HCT116 (cell line): ENCODE measurements around the gene PTPRC. TPM values are rescaled to one million over a fixed set of nuclear protein-coding genes. Genes with fewer than 3 reads are reported as not detected.

Experiments used
- ATAC-seq: fragments of 200-7000 bp; cut with Tn5 transposase; 2 replicates; pipeline ENCODE4 v1.9.1; 2020; ENCODE audit warnings: mild to moderate bottlenecking, moderate library complexity
- BruUV-seq: library from RNA; stranded (reverse); fragments of 400-500 nt; replicated peaks from 2 replicates; lab custom pipeline; 2021; lab: Mats Ljungman, UMichigan
- CTCF ChIA-PET: fragments of 300-600 bp; sonication (Branson Sonifier 250); formaldehyde crosslinking; loops from one replicate; lab custom pipeline; 2021; ENCODE audit warnings: antibody characterized with exemption; lab: Charles Lee
- POLR2A ChIA-PET: fragments of 300-600, 350-600 bp; sonication (Branson Sonifier 250); formaldehyde crosslinking; loops from one replicate; lab custom pipeline; 2021; ENCODE audit warnings: antibody characterized with exemption; lab: Charles Lee
- RAD21 ChIA-PET, 2 experiments: fragments of 300-600 bp; sonication (Branson Sonifier 250); formaldehyde crosslinking; loops; one replicate each; lab custom pipeline; 2023; ENCODE audit warnings: low total read pairs in 2 of 2; ENCODE audit not compliant: uncharacterized antibody in 2 of 2, unreplicated experiment in 2 of 2, low non-redundant PET in 1 of 2; lab: Charles Lee
- DNase-seq: peaks from one replicate; pipeline ENCODE4 v3.0.0-alpha.2; 2010; ENCODE audit warnings: low read depth, low spot score
- H2AFZ ChIP-seq: fragments of 200-600 bp; shearing (Covaris generic), sonication (generic); 2 replicates; pipeline ENCODE4 v1.6.1; 2017; ENCODE audit warnings: low read depth, mixed run types, mixed read lengths, antibody characterized with exemption, low read length; ENCODE audit not compliant: poor library complexity, severe bottlenecking
- H3K27ac ChIP-seq: 2 replicates; pipeline ENCODE4 v1.5.1; 2012; ENCODE audit warnings: low read depth, low read length
- H3K27me3 ChIP-seq: fragments of 200-600 bp; sonication (generic); 2 replicates; pipeline ENCODE4 v1.6.1; 2016; ENCODE audit warnings: mixed run types, low read length, mixed read lengths; ENCODE audit not compliant: insufficient read depth
- H3K36me3 ChIP-seq, 2 experiments: fragments of 200-500 bp in 1 of 2; fragments of 200-600 bp in 1 of 2; sonication (Bioruptor generic) in 1 of 2; sonication (generic) in 1 of 2; 2 replicates each; pipeline versions ENCODE4 v1.5.1 to v1.6.1; 2014 to 2016; ENCODE audit warnings: low read length in 2 of 2, inconsistent platforms in 1 of 2, mixed read lengths in 1 of 2, mixed run types in 1 of 2; ENCODE audit not compliant: insufficient read depth in 2 of 2, control insufficient read depth in 1 of 2
- H3K4me1 ChIP-seq, 2 experiments: fragments of 200-600 bp in 1 of 2; sonication (generic) in 1 of 2; 2 replicates each; pipeline versions ENCODE4 v1.5.1 to v1.6.1; 2012 to 2017; ENCODE audit warnings: low read length in 2 of 2, inconsistent platforms in 1 of 2, mild to moderate bottlenecking in 1 of 2, mixed read lengths in 1 of 2, mixed run types in 1 of 2, moderate library complexity in 1 of 2; ENCODE audit not compliant: insufficient read depth in 2 of 2, control insufficient read depth in 1 of 2
- H3K4me2 ChIP-seq: fragments of 200-600 bp; sonication (generic); 2 replicates; pipeline ENCODE4 v1.6.1; 2017; ENCODE audit warnings: mixed run types, low read length, mixed read lengths
- H3K4me3 ChIP-seq, 2 experiments: fragments of 200-600 bp in 1 of 2; sonication (generic) in 1 of 2; replicated peaks in 1 of 2; 2 replicates each; pipeline ENCODE4 v1.5.1; 2011 to 2016; ENCODE audit warnings: low read length in 2 of 2, control low read depth in 1 of 2, low read depth in 1 of 2, mild to moderate bottlenecking in 1 of 2, mixed read lengths in 1 of 2, mixed run types in 1 of 2
- H3K79me2 ChIP-seq: fragments of 200-600 bp; sonication (generic); 2 replicates; pipeline ENCODE4 v1.6.1; 2017; ENCODE audit warnings: mild to moderate bottlenecking, mixed run types, low read length, moderate library complexity, mixed read lengths; ENCODE audit not compliant: insufficient read depth
- H3K9ac ChIP-seq: fragments of 200-600 bp; sonication (generic); 2 replicates; pipeline ENCODE4 v1.6.1; 2016; ENCODE audit warnings: low read length, mixed read lengths
- H3K9me2 ChIP-seq: fragments of 200-600 bp; sonication (generic), shearing (Covaris generic); 2 replicates; pipeline ENCODE4 v1.6.1; 2017; ENCODE audit warnings: mixed run types, mild to moderate bottlenecking, moderate library complexity; ENCODE audit not compliant: insufficient read depth
- H3K9me3 ChIP-seq, 2 experiments: fragments of 200-500 bp in 1 of 2; fragments of 200-600 bp in 1 of 2; sonication (Bioruptor generic) in 1 of 2; sonication (generic) in 1 of 2; 2 replicates each; pipeline ENCODE4 v1.6.1; 2014 to 2017; ENCODE audit warnings: low read length in 2 of 2, mixed read lengths in 2 of 2, inconsistent platforms in 1 of 2, low read depth in 1 of 2, mild to moderate bottlenecking in 1 of 2, mixed run types in 1 of 2, moderate library complexity in 1 of 2; ENCODE audit not compliant: control insufficient read depth in 1 of 2, insufficient read depth in 1 of 2
- H4K20me1 ChIP-seq: fragments of 200-600 bp; sonication (generic), shearing (Covaris generic); 2 replicates; pipeline ENCODE4 v1.6.1; 2017; ENCODE audit warnings: mixed run types, mild to moderate bottlenecking, moderate library complexity; ENCODE audit not compliant: insufficient read depth
- CEBPB ChIP-seq: IDR thresholded peaks from 2 replicates; pipeline ENCODE4 v1.6.1; 2012; ENCODE audit warnings: low read depth
- EGR1 ChIP-seq: IDR thresholded peaks from 2 replicates; pipeline ENCODE4 v1.6.1; 2012; ENCODE audit warnings: low read depth
- ELF1 ChIP-seq: IDR thresholded peaks from 2 replicates; pipeline ENCODE4 v1.6.1; 2012; ENCODE audit warnings: low read depth, borderline replicate concordance
- EZH2 ChIP-seq: fragments of 200-600 bp; sonication (generic); IDR thresholded peaks from 2 replicates; pipeline ENCODE4 v1.6.1; 2017; ENCODE audit warnings: antibody characterized with exemption, mixed run types
- FOSL1 ChIP-seq: IDR thresholded peaks from 2 replicates; pipeline ENCODE4 v1.6.1; 2012; ENCODE audit warnings: low read depth
- JUND ChIP-seq: IDR thresholded peaks from 2 replicates; pipeline ENCODE4 v1.6.1; 2012
- POLR2A ChIP-seq: IDR thresholded peaks from 2 replicates; pipeline ENCODE4 v1.7.0; 2011; ENCODE audit warnings: borderline replicate concordance; ENCODE audit not compliant: insufficient read depth, insufficient read length; ENCODE audit errors: extremely low read depth
- POLR2AphosphoS5 ChIP-seq: IDR thresholded peaks from 2 replicates; pipeline ENCODE4 v1.6.1; 2011; ENCODE audit warnings: mild to moderate bottlenecking, low read depth, low read length, moderate library complexity
- RAD21 ChIP-seq: IDR thresholded peaks from 2 replicates; pipeline ENCODE4 v1.6.1; 2012; ENCODE audit warnings: low read depth, mild to moderate bottlenecking
- REST ChIP-seq: IDR thresholded peaks from 2 replicates; pipeline ENCODE4 v1.6.1; 2012; ENCODE audit warnings: low read depth
- SIN3A ChIP-seq: IDR thresholded peaks from 2 replicates; pipeline ENCODE4 v1.6.1; 2012; ENCODE audit warnings: low read depth
- YY1 ChIP-seq: IDR thresholded peaks from 2 replicates; pipeline ENCODE4 v1.6.1; 2011; ENCODE audit warnings: low read length, low read depth, moderate library complexity, mild to moderate bottlenecking; ENCODE audit not compliant: insufficient replicate concordance; ENCODE audit errors: extremely low read depth
- ZFX ChIP-seq: fragments of 450-650 bp; IDR thresholded peaks from 2 replicates; pipeline ENCODE4 v1.6.1; 2017
- ZNF274 ChIP-seq: fragments of 200-500 bp; sonication (Bioruptor generic); IDR thresholded peaks from 2 replicates; pipeline ENCODE4 v1.6.1; 2014; ENCODE audit warnings: mild to moderate bottlenecking, low read depth, low read length, inconsistent platforms
- intact Hi-C: fragments of 100-400 bp; cut with micrococcal nuclease; formaldehyde crosslinking; loops from 2 replicates; pipeline ENCODE4 v1.10.0; 2022
- total RNA-seq: library from RNA; stranded (reverse); gene quantifications from one replicate; pipeline ENCODE4 v1.2.1, GENCODE V29; 2021; ENCODE audit not compliant: unreplicated experiment
- TF ChIP-seq, protein P1 (sequence below): IDR thresholded peaks from 2 replicates; pipeline ENCODE4 v1.6.1; 2012
- TF ChIP-seq, protein P2 (sequence below), 3 experiments: fragments of 200-600 bp in 1 of 3; sonication (generic) in 1 of 3; IDR thresholded peaks in 2 of 3; conservative IDR thresholded peaks in 1 of 3; 2 replicates each; pipeline ENCODE4 v1.5.1; 2012 to 2017; ENCODE audit warnings: low read depth in 2 of 3, low read length in 2 of 3, antibody characterized with exemption in 1 of 3, borderline replicate concordance in 1 of 3, control low read depth in 1 of 3, mild to moderate bottlenecking in 1 of 3, mixed read lengths in 1 of 3, mixed run types in 1 of 3, moderate library complexity in 1 of 3; ENCODE audit not compliant: insufficient read depth in 1 of 3
- TF ChIP-seq, protein P3 (sequence below): IDR thresholded peaks from 2 replicates; pipeline ENCODE4 v1.6.1; 2012

PTPRC gene
- total RNA-seq, 1 experiment from 2014 or later, result 1.2 TPM

DNA sequence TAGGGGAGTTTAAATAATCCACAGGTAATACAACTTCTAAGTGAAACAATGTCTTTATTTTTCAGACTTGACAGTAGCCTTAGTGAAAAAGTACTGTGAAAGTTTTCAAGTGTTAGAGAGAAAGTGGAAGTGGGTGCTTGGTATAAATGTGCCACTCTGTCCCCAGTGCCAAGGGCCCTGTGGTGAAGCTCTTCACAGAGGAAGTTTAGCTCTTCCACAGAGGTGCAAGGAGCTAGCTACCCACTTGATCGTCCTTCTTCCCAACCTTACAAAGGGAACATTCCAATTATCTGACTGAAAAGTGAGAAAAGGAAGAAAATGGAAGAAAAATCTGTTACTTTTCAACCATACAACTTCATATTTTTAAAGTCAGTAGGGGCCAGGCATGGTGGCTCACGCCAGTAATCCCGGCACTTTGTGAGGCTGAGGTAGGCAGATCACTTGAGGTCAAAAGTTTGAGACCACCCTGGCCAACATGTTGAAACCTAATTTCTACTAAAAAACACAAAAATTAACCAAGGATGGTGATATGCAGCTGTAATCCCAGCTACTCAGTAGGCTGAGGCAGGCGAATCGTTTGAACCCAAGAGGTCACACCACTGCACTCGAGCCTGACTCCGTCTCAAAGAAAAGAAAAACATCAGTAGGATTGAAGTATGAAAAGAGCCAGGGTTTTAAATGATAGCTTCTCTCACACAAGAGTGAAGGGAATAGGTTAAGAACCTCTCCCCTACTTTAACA lies 41.0 kb upstream of the PTPRC start:
- Histone ChIP-seq H3K9ac (no peak overlapping the region), H3K27ac (no peak overlapping the region), H3K9me2 (no peaks in the 10 kb centered on the region), H4K20me1 (no peaks in the 10 kb centered on the region), H3K27me3 (no peaks in the 10 kb centered on the region), H3K36me3 (no peaks in the 10 kb centered on the region), H2AFZ (no peak overlapping the region), H3K4me1 (no peaks in the 10 kb centered on the region), H3K9me3 (no peaks in the 10 kb centered on the region), H3K4me3 (no peak overlapping the region), H3K4me2 (no peak overlapping the region), H3K79me2 (no peaks in the 10 kb centered on the region)
- ChIA-PET POLR2A (no interaction called here), CTCF (no interaction called here), RAD21 (no interaction called here)
- ATAC-seq, result no peak
- BruUV-seq, result no TSS peak
- no peak for DNase-seq
- no peak for TF ChIP-seq POLR2A
- no peak for TF ChIP-seq POLR2AphosphoS5
- no peak for TF ChIP-seq FOSL1
- TF ChIP-seq, protein P1, sequence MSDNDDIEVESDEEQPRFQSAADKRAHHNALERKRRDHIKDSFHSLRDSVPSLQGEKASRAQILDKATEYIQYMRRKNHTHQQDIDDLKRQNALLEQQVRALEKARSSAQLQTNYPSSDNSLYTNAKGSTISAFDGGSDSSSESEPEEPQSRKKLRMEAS, result no peak
- TF ChIP-seq RAD21, result no peak
- no peak for TF ChIP-seq ELF1
- TF ChIP-seq EGR1, result no peak
- no peak for TF ChIP-seq CEBPB
- TF ChIP-seq SIN3A, result no peak
- TF ChIP-seq YY1, result no peak
- TF ChIP-seq, protein P2, sequence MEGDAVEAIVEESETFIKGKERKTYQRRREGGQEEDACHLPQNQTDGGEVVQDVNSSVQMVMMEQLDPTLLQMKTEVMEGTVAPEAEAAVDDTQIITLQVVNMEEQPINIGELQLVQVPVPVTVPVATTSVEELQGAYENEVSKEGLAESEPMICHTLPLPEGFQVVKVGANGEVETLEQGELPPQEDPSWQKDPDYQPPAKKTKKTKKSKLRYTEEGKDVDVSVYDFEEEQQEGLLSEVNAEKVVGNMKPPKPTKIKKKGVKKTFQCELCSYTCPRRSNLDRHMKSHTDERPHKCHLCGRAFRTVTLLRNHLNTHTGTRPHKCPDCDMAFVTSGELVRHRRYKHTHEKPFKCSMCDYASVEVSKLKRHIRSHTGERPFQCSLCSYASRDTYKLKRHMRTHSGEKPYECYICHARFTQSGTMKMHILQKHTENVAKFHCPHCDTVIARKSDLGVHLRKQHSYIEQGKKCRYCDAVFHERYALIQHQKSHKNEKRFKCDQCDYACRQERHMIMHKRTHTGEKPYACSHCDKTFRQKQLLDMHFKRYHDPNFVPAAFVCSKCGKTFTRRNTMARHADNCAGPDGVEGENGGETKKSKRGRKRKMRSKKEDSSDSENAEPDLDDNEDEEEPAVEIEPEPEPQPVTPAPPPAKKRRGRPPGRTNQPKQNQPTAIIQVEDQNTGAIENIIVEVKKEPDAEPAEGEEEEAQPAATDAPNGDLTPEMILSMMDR (IDR thresholded peaks at IDR 0.05 in 2 of 3, conservative IDR thresholded peaks at IDR 0.05 in 1 of 3; ENCODE audit: borderline replicate concordance in 1 of 3, insufficient read depth in 1 of 3, low read depth in 2 of 3, low read length in 2 of 3), result no peak
- no peak for TF ChIP-seq JUND
- TF ChIP-seq, protein P3, sequence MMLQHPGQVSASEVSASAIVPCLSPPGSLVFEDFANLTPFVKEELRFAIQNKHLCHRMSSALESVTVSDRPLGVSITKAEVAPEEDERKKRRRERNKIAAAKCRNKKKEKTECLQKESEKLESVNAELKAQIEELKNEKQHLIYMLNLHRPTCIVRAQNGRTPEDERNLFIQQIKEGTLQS, result no peak
- TF ChIP-seq REST, result no peak
- no peak for TF ChIP-seq ZNF274
- no peak for TF ChIP-seq ZFX
- TF ChIP-seq EZH2, result no peak
- intact Hi-C loops, result no loop called here
